ENCODE measurements around the gene BEST4. TPM values are rescaled to one million over a fixed set of nuclear protein-coding genes. Genes with fewer than 3 reads are reported as not detected.

Gene BEST4
- polyA plus RNA-seq, 3 donors from 2014 or later, result 0.37 TPM; not detected in 2

DNA sequence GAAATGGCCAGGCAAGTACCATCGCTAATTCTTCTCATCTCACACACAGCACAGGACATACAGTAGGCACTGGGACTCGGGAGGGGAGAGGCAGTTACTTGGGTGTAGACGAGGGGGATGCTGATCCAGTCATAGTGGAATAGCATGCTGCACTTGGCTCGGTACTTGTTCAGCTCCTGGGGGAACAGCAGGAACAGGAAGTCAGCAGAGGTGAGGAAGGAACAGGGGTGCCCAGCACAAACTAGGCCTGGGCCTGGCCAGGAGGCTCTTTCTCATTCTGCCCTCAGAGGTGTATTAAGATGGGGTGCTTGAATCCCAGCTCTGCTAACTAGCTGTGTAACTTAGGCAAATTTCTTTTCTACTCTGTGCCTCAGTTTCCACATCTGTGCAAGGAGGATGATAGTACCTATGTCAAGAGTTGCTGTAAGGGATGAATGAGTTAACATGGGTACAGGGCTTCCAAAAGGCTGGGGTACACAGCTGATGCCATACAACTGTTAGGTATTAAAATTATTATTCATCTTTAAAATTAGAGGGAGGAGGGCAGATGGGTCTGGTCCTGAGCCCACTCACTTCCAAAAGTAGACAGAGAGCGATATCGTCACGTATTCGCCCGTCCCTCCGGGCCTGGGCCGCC is 2.4 kb downstream of the BEST4 start:
- H3K27me3 Mint-ChIP-seq (ENCODE audit: low read depth in 3 of 3), result peaks cover 0 to 2% (median 0%) of the 10 kb centered on the region in 3 donors
- peak overlapping the region; percentile 71 to 78 (median 74) for H3K4me3 Mint-ChIP-seq
- peak overlapping the region; percentile 73 to 97 (median 90) for H3K27ac Mint-ChIP-seq
- H3K36me3 Mint-ChIP-seq, result peaks cover 3 to 11% (median 7%) of the 10 kb centered on the region in 3 donors
- H3K4me1 Mint-ChIP-seq, result peaks cover 30 to 34% of the 10 kb centered on the region in 2 donors
- no peak for DNase-seq
- H3K9me3 Mint-ChIP-seq, result no peaks in the 10 kb centered on the region

DNA sequence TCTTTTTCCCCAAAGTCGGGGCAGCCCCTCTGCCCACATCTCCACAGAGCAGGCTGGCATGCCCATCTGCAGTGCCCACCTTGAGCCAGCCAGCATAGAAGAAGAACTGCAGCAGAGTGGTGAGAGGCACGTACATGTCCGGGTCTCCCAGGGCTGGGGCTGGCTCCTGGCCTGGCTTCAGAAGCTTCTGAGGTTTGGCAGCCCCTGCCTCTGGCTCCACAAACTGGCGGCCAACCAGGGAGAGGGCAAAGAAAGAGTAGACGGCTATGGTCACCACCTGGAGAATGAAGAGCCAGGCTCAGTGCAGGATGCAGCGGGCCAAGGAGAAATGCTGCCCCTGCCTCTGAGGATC is 3.0 kb downstream of the BEST4 start:
- no peak for DNase-seq
- Mint-ChIP-seq H3K4me1 (peaks cover 32 to 34% of the 10 kb centered on the region in 2 donors), H3K27me3 (ENCODE audit: low read depth in 3 of 3) (peaks cover 0 to 2% (median 0%) of the 10 kb centered on the region in 3 donors), H3K36me3 (peaks cover 3 to 17% (median 13%) of the 10 kb centered on the region in 3 donors), H3K9me3 (no peaks in the 10 kb centered on the region), H3K4me3 (peak overlapping the region; percentile 71 to 78 (median 74)), H3K27ac (peak overlapping the region; percentile 34 to 97 (median 90))

DNA sequence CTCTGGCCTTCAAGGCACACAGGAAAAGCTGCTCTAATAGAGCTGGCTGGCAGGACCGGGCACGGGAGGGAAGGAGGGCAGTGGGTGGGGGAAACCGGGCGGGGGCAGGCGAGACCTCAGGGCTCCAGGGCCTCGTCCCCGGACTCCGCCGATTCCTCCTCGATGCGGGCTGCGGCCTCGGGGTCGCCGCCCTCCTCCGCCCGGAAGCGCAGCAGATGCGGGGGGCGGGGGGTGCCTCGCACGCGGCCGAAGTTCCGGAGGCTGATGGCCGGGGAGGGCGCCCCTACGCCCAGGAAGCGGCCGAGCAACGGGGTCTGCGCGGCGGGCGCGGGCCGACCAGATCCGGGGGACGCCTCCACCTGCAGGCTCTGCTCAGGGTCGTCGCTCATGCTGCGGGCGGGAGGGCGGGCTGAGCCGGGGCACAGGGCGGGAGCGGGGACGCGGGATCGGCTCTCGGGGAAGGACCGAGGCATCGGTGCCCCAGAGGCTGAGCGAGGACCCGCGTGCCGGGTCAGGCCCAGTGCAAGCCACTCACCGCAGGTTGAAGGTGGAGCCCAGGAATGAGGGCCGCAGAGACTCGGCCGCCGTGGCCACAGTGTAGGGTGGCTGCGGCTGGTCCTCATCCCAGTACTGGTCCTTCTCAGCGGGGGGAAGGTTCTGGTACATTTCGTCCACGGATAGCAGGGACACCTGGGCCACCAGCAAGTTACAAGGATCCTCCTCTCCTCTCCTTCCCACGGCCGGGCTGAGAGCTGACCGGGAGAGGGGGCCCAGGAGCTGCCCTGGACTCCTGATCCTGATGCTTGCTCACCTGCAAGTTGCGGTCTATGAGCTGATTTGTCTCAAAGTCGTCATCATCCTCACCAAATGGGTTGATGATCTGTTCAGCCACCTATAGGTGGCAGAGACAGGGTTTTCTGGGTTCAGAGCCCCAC is 3.6 kb downstream of the BEST4 start:
- H3K4me3 Mint-ChIP-seq, result peak overlapping the region; percentile 76 to 86 (median 78)
- no peaks in the 10 kb centered on the region for H3K9me3 Mint-ChIP-seq
- H3K27ac Mint-ChIP-seq, result peak overlapping the region; percentile 79 to 97 (median 93)
- H3K4me1 Mint-ChIP-seq, result peaks cover 32 to 34% of the 10 kb centered on the region in 2 donors
- H3K36me3 Mint-ChIP-seq, result peaks cover 3 to 19% (median 14%) of the 10 kb centered on the region in 3 donors
- DNase-seq, result peak; percentile 60 to 64 (median 60)
- peaks cover 0 to 2% (median 0%) of the 10 kb centered on the region in 3 donors for H3K27me3 Mint-ChIP-seq (ENCODE audit: low read depth in 3 of 3)

DNA sequence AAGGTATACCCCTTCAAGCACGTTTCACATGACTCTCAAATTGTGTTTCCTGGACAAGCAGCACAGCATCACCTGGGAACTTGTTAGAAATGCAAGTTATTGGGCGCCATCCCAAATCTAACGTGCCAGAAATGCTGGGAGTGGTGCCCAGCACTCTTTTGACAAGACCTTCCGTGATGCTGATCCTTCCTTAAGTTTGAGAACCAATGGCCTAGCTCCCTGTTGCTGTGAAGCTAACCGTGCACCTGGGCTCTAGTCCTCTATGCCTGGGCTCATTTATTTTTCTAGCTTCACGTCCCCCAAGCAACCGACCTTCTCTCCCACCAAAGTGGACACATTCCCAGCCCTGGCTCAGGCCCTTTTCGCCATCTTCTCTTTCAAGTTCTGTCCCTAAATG is 4.3 kb downstream of the BEST4 start:
- Mint-ChIP-seq H3K36me3 (peaks cover 5 to 24% (median 14%) of the 10 kb centered on the region in 3 donors), H3K27ac (peak overlapping the region; percentile 79 to 96 (median 84)), H3K4me1 (peaks cover 36% of the 10 kb centered on the region in 2 donors), H3K27me3 (ENCODE audit: low read depth in 3 of 3) (peaks cover 0 to 2% (median 0%) of the 10 kb centered on the region in 3 donors), H3K4me3 (peak overlapping the region; percentile 76 to 86 (median 78)), H3K9me3 (no peaks in the 10 kb centered on the region)
- no peak for DNase-seq

DNA sequence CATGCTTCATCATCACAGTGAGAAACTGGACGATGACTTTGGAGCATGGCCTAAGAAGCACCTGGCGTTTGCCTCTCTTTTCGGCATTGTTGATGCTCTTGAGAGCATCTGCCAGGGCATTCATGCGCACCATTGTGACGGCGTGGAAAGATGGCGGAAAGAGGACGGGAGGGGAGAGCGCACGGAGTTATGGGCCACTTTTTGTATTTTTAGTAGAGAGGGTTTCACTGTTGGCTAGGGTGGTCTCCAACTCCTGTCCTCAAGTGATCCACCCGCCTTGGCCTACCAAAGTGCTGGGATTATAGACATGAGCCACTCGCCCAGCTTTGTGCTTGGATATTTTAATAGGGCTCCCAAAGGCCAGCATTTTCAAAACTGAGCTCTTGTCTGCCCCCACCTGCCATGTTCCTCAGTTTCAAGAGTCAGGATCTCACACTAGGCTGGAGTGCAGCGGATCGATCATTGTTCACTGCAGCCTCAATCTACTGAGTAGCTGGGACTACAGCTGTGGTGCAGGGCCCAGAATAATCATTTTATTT is 7.3 kb downstream of the BEST4 start:
- peaks cover 45 to 54% of the 10 kb centered on the region in 2 donors for H3K4me1 Mint-ChIP-seq
- H3K9me3 Mint-ChIP-seq, result no peaks in the 10 kb centered on the region
- H3K36me3 Mint-ChIP-seq, result peaks cover 7 to 38% (median 24%) of the 10 kb centered on the region in 3 donors
- peak overlapping the region in 1 of 6 donors; percentile 52 for H3K27ac Mint-ChIP-seq
- no peak overlapping the region for H3K4me3 Mint-ChIP-seq
- H3K27me3 Mint-ChIP-seq (ENCODE audit: low read depth in 3 of 3), result peaks cover 2 to 8% (median 6%) of the 10 kb centered on the region in 3 donors
- no peak for DNase-seq

DNA sequence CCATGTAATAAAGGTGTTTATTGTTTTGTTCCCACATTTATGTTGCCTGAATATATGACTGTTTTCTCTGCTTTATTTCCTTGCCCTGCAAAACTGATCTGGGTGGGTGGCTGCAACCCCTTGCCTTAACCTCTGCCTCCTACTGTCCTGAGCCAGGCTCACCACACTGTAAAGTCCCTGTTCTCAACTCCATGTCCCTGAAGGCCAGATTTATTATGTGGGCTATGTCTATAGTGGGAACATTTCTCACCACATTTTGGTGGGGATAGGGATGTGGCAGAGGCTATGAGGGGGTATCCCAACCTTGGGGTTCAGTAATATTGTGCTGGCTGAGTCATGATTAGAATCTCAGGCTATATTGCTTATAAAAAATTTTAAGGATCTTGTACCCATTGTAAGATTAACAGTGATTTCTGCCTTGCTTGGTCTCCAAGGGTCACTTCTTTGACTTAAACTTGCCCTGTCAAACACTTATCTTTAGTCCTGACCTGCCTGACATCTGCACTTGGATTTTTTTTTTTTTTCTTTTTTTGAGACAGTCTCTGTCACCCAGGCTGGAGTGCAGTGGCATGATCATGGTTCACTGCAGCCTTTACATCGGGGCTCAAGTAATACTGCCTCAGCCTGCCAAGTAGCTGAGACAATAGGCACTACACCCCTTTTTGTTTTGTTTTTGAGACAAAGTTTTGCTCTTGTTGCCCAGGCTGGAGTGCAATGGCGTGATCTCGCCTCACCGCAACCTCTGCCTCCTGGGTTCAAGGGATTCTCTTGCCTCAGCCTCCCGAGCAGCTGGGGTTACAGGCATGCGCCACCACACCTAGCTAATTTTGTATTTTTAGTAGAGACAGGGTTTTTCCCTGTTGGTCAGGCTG is 9.0 kb downstream of the BEST4 start:
- Mint-ChIP-seq H3K36me3 (peaks cover 7 to 38% (median 24%) of the 10 kb centered on the region in 3 donors), H3K4me1 (peaks cover 39 to 52% of the 10 kb centered on the region in 2 donors), H3K27ac (peak overlapping the region in 5 of 6 donors; percentile 61 to 76 (median 72)), H3K4me3 (no peak overlapping the region), H3K27me3 (ENCODE audit: low read depth in 3 of 3) (peaks cover 2 to 12% (median 9%) of the 10 kb centered on the region in 3 donors), H3K9me3 (no peaks in the 10 kb centered on the region)
- DNase-seq, result no peak

DNA sequence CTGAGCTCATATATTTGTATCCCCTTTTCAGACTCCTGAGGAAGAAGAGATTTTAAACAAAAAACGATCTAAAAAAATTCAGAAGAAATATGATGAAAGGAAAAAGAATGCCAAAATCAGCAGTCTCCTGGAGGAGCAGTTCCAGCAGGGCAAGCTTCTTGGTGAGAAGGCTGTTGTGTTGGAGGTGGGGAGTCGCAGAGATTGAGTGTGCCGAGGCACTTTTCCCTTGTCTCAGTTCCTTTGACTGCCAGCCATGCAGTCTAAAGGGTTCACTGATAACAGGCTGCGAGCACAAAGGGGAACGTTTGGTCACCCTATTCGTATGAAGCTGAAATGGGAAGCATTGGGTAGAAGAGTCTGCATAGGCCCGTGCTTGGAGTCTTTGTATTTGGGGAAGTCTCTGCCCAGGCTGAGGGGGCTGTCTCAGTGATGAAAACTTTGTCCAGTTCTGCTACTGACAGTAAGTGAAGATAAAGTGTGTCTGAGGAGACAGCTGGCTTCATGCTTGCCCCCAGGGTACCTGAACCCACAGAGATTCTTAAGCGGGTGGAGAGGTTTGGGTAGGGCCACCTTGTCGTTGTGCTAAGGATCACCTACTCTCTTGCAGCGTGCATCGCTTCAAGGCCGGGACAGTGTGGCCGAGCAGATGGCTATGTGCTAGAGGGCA is 9.9 kb downstream of the BEST4 start:
- H3K27me3 Mint-ChIP-seq (ENCODE audit: low read depth in 3 of 3), result peaks cover 2 to 12% (median 9%) of the 10 kb centered on the region in 3 donors
- peak overlapping the region in 2 of 5 donors; percentile 55 to 93 for H3K4me3 Mint-ChIP-seq
- H3K9me3 Mint-ChIP-seq, result no peaks in the 10 kb centered on the region
- H3K4me1 Mint-ChIP-seq, result peaks cover 33 to 47% of the 10 kb centered on the region in 2 donors
- peak overlapping the region; percentile 63 to 96 (median 95) for H3K27ac Mint-ChIP-seq
- no peak for DNase-seq
- H3K36me3 Mint-ChIP-seq, result peaks cover 7 to 38% (median 24%) of the 10 kb centered on the region in 3 donors

DNA sequence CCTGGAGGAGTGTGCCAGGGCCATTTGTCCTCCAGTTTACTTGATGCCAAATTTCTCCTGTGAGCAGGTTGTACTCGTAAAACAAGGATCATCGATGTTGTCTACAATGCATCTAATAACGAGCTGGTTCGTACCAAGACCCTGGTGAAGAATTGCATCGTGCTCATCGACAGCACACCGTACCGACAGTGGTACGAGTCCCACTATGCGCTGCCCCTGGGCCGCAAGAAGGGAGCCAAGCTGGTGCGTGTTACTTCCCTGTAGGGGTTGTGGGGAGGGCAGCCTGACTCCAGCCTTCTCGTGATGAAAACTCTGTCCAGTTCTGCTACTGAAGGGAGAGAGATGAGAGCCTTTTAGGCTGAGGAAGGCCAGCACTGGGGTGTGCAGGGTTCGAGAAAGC is 10.4 kb downstream of the BEST4 start:
- no peak for DNase-seq
- Mint-ChIP-seq H3K27ac (peak overlapping the region; percentile 81 to 98 (median 96)), H3K9me3 (no peaks in the 10 kb centered on the region), H3K36me3 (peaks cover 7 to 38% (median 24%) of the 10 kb centered on the region in 3 donors), H3K4me3 (peak overlapping the region; percentile 1 to 93 (median 65)), H3K27me3 (ENCODE audit: low read depth in 3 of 3) (peaks cover 2 to 12% (median 9%) of the 10 kb centered on the region in 3 donors), H3K4me1 (peaks cover 35 to 46% of the 10 kb centered on the region in 2 donors)

DNA sequence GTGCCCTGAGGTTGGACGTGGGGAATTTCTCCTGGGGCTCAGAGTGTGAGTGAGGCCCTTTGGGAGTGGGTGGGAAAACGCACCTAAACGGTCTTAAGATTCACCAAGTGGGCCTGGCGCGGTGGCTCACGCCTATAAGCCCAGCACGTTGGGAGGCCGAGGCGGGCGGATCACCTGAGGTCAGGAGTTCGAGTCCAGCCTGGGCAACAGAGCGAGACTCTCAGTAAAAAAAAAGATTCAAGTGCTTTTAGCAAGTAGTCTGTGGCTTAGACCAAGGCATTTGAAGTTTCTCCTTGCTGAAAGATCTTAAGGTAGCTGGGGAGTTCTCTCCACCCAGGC is 11.3 kb downstream of the BEST4 start:
- Mint-ChIP-seq H3K27ac (peak overlapping the region; percentile 95 to 98 (median 96)), H3K9me3 (no peaks in the 10 kb centered on the region), H3K36me3 (peaks cover 7 to 38% (median 24%) of the 10 kb centered on the region in 3 donors), H3K27me3 (ENCODE audit: low read depth in 3 of 3) (peaks cover 2 to 12% (median 9%) of the 10 kb centered on the region in 3 donors), H3K4me1 (peaks cover 35 to 46% of the 10 kb centered on the region in 2 donors), H3K4me3 (peak overlapping the region; percentile 81 to 95 (median 93))
- no peak for DNase-seq

DNA sequence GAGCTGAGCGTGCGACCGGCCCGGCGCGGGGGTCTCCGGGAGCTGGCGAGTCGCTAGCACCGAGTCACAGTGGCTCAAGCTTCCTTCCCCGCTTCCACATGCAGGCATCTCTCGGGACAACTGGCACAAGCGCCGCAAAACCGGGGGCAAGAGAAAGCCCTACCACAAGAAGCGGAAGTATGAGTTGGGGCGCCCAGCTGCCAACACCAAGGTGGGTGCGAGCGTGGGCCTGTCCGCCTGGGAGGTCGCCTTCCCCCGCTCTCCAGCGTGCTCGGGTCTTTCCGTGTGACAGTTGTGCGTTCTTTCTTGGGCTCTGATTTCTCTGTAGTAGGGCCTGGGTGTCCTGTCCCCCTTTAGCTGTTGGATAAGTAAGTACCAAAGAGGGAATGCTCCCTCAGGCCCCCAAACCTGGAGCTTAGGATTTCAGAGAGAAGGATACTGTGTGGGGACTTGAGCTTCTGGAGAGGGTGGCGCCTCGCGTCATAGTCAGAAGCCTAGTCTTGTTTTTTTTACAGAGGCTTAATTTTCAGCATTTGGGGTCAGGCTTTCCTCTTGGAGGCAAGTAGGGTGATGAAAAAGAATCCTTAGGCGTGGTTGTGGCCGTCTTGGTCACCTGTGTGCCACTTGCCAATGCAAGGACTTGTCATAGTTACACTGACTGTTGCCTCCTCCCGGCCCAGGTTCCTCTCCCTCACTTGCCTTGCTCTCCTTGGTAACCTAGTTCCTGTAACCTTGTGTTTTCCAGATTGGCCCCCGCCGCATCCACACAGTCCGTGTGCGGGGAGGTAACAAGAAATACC is 11.8 kb downstream of the BEST4 start:
- H3K36me3 Mint-ChIP-seq, result peaks cover 5 to 32% (median 19%) of the 10 kb centered on the region in 3 donors
- peak overlapping the region; percentile 95 to 98 (median 96) for H3K27ac Mint-ChIP-seq
- H3K9me3 Mint-ChIP-seq, result no peaks in the 10 kb centered on the region
- DNase-seq, result peak in 2 of 3 donors; percentile 66 to 70
- peaks cover 2 to 12% (median 9%) of the 10 kb centered on the region in 3 donors for H3K27me3 Mint-ChIP-seq (ENCODE audit: low read depth in 3 of 3)
- H3K4me1 Mint-ChIP-seq, result peaks cover 34 to 46% of the 10 kb centered on the region in 2 donors
- peak overlapping the region; percentile 81 to 95 (median 93) for H3K4me3 Mint-ChIP-seq

DNA sequence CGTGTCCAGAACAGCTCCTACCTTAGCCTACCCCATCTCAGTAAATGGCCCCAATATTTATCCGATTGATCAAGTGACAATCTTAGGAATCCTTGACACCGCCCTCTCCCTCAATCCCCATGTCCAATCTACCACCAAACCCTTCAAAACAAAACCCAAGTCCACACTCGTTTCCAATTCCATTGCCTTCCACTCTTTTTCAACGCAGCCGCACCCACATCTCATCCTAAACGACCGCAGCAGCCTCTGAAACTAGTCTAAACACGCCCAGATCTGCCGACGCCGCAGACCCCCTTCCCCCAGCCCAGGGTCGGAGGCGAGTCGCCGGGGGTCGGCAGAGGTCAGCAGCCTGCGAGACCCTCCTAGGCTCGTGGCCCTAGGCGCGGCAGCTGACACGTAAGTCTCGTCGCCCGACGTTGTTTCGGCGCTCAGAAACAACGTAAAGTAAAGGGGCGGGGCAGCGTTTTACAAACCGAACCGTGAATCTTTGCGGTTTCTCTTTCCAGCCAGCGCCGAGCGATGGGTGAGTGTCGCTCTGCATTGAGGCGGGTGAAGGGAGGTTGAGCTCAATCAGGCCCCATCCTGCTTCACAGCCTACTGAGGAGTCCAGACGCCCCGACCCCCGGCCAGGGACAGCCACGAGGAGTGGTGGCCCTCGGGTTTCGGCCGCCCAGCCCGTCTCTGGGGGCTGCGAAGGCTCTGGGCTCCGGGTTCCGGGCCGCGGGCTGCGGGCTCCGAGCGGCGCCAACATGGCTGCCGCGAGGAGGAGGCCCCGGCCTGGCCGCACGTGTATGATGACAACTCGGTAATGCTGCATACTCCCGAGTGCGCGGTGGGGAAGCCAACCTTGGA is 12.7 kb downstream of the BEST4 start, which contains the start of gene RPS8:
Gene RPS8, plus strand, starts transcription at position 463 of the 852 bp plus-strand sequence. Its CDS starts 57 bp downstream, at position 520.
- Mint-ChIP-seq H3K27me3 (ENCODE audit: low read depth in 3 of 3) (peaks cover 2 to 12% (median 9%) of the 10 kb centered on the region in 3 donors), H3K9me3 (no peaks in the 10 kb centered on the region), H3K4me1 (peaks cover 32 to 46% of the 10 kb centered on the region in 2 donors), H3K27ac (peak within 1 kb of the TSS; percentile 95 to 99 (median 98)), H3K4me3 (peak within 1 kb of the TSS; percentile 87 to 96 (median 95)), H3K36me3 (peaks cover 4 to 24% (median 14%) of the 10 kb centered on the region in 3 donors)
- DNase-seq, result peak; percentile 88 to 89 (median 88)

All from immature natural killer cell (primary cell).